GM18861 (cell line): ENCODE measurements around the gene TMEM192.
"Not testable (repeated sequence)": the region's sequence is repeated elsewhere in the genome, so short reads cannot be mapped to it uniquely, and the experiment has no call there.

ENCODE experiments used
- ATAC-seq: cut with Tn5 transposase; IDR thresholded peaks from one replicate; pipeline ENCODE4 v1.9.1; 2021; ENCODE audit not compliant: unreplicated experiment

Gene TMEM192

GRCh38 chr4:165112368-165113121, at the start of gene TMEM192:
TSS of gene TMEM192 (minus strand) at chr4:165112860. CDS start at chr4:165112773, 87 bp downstream.
- ATAC-seq, result peak; percentile 90

GRCh38 chr4:165158762-165159161, 46.1 kb upstream of the TMEM192 start:
- no peak for ATAC-seq

GRCh38 chr4:165156906-165157305, 44.2 kb upstream of the TMEM192 start:
- ATAC-seq, result no peak

- ATAC-seq, result no peak
Observed at GRCh38 chr4:165154482-165154881, 41.8 kb upstream of the TMEM192 start.

- ATAC-seq, result no peak
Observed at GRCh38 chr4:165152527-165152926, 39.9 kb upstream of the TMEM192 start.

- no peak for ATAC-seq
Observed at GRCh38 chr4:165151734-165152133, 39.1 kb upstream of the TMEM192 start.

GRCh38 chr4:165150545-165150944, 37.9 kb upstream of the TMEM192 start:
- no peak for ATAC-seq

GRCh38 chr4:165138843-165139242, 26.2 kb upstream of the TMEM192 start:
- no peak for ATAC-seq

GRCh38 chr4:165137205-165137604, 24.5 kb upstream of the TMEM192 start:
- ATAC-seq, result no peak

GRCh38 chr4:165136529-165136928, 23.9 kb upstream of the TMEM192 start:
- no peak for ATAC-seq

- ATAC-seq, result no peak
Observed at GRCh38 chr4:165133150-165133549, 20.5 kb upstream of the TMEM192 start.

- peak; percentile 81 for ATAC-seq
Observed at GRCh38 chr4:165131247-165131832, 18.7 kb upstream of the TMEM192 start.

GRCh38 chr4:165129924-165130323, 17.3 kb upstream of the TMEM192 start:
- no peak for ATAC-seq

- not testable (repeated sequence) for ATAC-seq
Observed at GRCh38 chr4:165125869-165126499, 13.3 kb upstream of the TMEM192 start.

GRCh38 chr4:165124488-165124887, 11.8 kb upstream of the TMEM192 start:
- no peak for ATAC-seq

- ATAC-seq, result peak; percentile 67
Observed at GRCh38 chr4:165118256-165118909, 5.7 kb upstream of the TMEM192 start.

GRCh38 chr4:165115301-165115700, 2.6 kb upstream of the TMEM192 start:
- no peak for ATAC-seq

- ATAC-seq, result no peak
Observed at GRCh38 chr4:165111906-165112367, 723 bp downstream of the TMEM192 start.

- no peak for ATAC-seq
Observed at GRCh38 chr4:165106518-165106917, 6.1 kb downstream of the TMEM192 start.

GRCh38 chr4:165101641-165102040, 11.0 kb downstream of the TMEM192 start:
- no peak for ATAC-seq

GRCh38 chr4:165096776-165097175, 15.9 kb downstream of the TMEM192 start:
- ATAC-seq, result no peak
